HG02623 (cell line): ENCODE results near the gene COL5A1.
"Not testable (repeated sequence)": the region's sequence is repeated elsewhere in the genome, so short reads cannot be mapped to it uniquely, and the experiment has no call there.

Experiments
- ATAC-seq: cut with Tn5 transposase; IDR thresholded peaks from one replicate; pipeline ENCODE4 v1.9.1; 2021; ENCODE audit warnings: moderate library complexity; ENCODE audit not compliant: unreplicated experiment

COL5A1 gene

GRCh38 chr9:134690301-134690751 lies 48.7 kb downstream of the COL5A1 start:
- ATAC-seq: no peak

DNA sequence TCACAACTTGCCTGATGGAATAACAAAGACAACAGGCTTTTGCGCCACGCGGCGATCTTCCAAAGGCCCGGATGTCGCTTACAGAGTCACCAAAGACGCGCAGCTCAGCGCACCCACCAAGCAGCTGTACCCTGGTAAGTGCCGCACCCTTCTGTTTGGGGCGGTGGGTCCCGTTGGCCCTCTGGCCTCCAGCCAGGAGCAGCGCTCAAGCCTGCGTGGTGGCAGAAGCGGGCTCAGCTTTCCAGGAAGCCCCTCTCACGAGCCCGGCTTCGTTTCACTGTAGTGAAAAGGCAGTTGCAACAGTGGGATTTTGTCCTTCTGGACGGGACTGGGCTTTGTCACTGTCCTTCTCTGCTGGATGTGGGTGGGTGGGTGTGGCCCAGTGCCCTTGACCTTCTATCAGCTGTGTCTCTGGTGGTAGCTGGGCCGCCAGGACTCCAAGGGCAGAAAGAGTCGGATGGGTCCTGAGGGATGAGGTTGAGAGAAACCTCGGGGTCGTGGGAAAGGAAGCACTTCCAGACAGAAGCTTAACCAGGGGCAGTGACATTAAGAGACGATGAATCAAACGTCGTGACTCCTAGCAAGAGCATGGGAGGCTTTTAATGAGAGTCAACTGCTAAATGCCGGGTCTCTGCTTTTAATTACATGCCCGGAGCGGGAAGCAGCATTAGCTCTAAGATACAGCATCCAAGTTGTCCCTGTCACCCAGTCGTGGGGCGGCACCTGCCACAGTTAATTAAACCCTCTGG lies 49.5 kb downstream of the COL5A1 start:
- no peak for ATAC-seq

DNA sequence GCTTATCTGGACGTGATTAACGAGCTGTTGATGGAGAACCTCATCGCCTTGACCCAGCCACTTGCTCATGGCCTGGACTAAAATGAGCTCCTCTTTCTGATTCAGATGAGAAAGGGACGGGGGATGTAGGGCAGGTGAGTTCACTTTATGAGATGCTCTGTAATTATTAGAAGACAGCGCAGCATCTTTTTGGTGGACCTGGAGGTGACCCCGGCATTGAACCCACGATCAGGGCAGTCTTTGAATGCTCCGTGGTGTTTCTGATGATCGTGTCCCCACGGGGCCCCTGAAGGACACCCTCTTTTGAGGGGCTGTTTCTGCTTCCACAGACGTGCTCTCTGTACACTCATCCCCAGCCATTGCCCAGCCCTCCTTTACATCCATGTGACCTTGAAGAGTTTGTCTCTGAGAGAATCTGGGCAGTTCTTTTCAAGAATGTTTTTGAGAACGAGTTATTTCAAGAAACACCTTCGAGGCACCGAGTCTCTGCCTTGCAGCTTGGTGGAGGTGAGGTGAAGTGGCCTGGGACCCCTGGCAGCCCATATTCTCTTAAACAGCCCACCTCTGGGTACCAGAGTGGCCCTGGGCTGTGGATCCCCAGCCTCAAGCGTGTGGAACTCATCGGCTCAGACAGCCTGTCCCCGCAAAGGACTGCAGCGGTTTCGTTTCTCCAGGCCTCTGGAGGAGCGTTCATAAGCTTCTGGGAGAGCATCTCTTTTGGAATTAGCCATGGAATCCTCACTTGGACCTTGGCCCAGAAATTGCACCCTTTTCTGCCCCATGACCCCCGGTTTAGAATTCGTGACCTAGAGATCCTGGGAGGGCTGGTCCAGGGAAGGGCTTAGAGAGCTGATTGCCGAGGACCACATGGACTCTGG lies 50.3 kb downstream of the COL5A1 start:
- ATAC-seq: no peak

DNA sequence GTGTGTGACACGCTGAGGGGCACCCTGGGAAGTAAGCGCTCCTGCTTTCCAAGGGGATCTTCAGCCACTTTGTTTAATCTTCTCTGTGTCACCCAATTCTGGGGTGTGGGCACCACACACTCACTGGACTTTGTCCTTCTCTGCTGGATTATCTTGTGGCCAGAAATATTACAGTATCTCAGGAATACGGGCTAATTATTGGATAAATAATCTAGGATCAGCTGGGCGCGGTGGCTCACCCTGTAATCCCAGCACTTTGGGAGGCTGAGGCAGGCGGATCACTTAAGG lies 50.9 kb downstream of the COL5A1 start:
- ATAC-seq: no peak

DNA sequence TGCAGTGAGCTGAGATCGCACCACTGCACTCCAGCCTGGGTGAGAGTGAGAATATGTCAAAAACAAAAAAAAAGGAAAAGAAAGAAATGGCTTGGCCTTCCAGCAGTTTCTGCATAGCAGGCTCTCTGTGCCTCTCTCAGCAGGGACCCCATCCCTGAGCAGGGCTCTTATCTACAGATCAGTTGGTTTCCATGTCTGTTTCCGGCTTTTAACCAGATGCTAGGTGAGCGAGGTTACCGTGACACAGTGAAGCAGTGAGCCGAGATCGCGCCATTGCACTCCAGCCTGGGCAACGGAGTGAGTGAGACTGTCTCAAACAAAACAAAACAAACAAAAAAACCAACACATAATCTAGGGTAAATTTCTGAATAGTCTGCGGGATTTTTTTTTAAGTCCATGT lies 51.4 kb downstream of the COL5A1 start:
- ATAC-seq: no peak

DNA sequence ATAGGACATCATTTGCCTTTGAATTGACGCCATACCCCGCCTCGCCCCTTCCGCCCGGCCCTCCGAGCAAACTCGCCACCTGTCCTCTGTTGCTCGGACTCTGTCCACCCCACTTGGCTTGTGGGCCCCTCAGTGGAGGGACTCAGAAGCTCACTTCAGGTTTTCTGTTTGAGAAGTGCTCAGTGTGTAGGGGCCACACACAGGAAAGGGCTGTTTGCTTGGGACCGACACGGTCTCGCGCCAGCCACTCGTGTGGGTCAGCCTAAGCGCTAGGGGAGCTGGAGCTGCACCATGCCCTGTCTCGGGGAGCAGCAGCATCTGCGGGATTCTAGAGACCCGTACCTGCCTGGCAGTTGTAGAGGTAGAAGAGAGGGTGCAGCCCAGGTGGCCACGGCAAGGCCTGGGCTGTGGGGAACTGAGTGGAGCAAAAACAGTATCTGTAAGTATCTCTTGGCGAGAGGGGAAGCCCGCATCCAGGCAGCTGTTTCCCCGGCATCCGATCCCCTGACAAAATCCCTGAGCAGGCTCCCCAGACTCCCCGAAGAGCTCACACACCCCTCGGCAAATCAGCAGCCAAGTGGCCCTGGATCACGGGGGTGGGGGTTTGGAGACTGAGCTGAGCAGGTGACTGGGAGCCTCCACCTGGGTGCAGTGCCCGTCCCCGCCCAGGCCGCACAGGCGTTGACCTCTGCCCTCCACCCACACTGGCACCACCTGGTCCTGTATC lies 52.2 kb downstream of the COL5A1 start:
- no peak for ATAC-seq

- no peak for ATAC-seq
Observed at GRCh38 chr9:134694368-134694665, 52.7 kb downstream of the COL5A1 start.

DNA sequence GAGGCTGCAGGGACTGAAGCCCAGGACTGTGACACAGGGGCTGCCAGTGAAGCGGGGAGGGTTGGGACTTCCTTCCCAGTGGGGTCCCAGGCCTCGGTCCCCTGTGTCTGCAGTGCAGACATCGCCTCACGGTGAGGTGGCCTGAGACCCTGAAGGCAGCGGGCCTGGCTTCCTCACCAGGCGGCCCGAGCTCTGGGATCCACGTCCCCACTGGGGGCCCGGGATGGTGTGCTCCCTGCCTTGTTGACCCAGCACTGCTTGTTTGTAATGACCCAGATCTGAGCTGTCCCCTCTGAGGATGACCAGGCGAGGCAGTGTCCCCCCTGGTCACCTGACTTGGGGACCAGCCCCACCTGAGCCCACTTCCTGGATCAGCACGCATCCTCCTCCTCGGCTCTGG lies 53.1 kb downstream of the COL5A1 start:
- ATAC-seq: no peak

- ATAC-seq: no peak
Observed at GRCh38 chr9:134695144-134695543, 53.5 kb downstream of the COL5A1 start.

- no peak for ATAC-seq
Observed at GRCh38 chr9:134696433-134696832, 54.8 kb downstream of the COL5A1 start.

DNA sequence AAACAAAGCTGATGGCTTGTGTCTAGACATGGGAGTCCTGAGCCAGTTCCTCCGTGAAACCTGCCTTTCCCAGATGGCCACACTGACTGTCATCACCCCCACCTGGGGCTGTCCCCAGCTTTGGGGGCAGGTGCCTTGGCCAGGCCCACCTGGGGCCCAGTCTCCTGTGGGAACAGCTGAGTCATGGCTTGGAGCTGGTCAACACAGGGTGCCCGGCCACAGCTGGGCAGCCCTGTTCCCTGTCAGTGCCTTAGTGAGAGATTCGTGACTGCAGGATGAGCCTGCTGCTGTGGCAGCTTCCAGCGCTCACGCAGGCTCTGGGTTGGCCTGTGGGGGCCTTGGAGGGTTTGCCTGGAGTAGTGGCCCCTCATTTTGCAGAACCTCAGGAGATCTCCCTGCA lies 56.5 kb downstream of the COL5A1 start:
- no peak for ATAC-seq

DNA sequence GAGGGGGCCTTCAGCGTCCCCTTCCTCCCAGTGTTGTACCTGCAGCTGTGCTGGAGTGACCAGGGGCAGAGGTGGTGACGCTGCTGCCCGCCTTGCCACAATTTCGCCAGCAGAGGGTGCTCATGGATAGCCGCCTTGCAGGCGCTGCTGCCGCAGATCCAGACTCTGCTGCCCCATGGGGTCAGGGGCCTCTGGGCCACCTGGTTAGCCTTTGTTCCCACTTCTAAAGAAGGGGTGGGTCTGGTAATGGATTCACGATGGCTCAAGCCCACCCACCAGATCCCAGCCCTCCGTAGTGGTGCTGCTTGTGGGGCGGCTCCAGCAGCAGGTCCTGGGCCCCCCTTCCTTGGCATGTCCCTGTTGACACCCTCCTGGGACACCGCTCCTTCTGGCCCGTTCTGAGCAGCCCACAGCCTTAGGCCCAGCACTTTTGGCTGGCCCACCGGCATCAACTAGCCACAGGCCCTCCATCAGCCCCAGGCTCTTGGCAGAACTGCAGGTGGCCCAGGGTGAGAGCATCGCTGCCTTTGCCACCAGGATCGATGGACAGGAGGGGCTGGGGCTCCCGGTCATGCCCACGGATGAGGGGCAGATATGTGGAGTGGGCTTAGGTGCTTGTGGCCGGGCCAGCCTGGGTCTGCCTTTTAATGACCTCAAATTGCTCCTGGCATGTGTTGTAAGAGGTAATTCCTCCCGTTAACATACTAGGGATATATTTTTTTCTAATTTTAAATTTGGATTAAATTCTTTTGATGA lies 57.2 kb downstream of the COL5A1 start:
- no peak for ATAC-seq

DNA sequence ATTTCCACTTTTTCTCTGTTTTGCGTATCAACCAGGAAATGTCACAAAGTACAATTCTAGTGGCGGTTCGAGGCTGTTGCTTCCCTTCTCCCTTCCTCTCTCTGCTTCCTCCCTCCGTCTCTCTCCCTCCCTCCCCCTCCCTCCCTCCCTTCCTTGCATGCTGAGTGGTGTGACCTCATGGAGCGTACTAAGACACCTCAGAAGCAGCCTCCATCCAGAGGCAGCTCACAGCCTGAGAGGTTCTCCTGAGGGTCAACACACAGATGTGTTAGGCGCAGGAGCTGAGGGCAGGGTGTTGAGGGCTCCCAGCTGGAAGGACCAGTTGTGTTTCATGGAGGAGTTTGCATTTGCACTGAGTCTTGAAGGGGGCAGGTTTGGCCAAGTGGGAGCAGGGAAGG lies 57.7 kb downstream of the COL5A1 start:
- no peak for ATAC-seq

DNA sequence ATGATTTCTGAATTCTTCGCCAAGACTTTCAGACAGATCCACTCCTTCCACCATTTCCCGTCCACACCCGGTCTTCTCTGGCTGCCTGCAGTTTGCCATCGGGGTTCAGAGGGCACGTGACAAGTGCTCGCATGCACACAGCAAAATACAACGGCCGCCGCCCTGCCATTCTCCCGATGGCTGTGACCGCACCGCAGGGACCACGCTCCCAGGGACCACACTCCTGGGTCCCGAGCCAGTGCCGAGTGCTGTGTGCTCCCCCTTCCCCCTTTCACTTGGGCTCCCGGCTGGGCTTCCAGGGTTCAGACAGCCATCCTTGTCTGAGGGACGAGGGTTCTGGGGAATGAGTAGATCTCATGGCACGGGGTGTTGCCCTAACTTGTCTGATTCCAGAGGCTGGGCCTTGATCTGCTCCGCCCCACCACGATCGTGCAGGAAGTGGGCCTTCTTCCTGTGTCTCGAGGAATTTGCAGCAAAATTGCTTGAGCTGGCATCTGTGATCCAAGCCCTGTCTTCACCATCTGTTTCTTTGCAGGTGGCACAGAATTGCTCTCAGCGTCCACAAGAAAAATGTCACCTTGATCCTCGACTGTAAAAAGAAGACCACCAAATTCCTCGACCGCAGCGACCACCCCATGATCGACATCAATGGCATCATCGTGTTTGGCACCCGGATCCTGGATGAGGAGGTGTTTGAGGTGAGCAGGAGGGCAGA lies 59.2 kb downstream of the COL5A1 start:
- no peak for ATAC-seq

DNA sequence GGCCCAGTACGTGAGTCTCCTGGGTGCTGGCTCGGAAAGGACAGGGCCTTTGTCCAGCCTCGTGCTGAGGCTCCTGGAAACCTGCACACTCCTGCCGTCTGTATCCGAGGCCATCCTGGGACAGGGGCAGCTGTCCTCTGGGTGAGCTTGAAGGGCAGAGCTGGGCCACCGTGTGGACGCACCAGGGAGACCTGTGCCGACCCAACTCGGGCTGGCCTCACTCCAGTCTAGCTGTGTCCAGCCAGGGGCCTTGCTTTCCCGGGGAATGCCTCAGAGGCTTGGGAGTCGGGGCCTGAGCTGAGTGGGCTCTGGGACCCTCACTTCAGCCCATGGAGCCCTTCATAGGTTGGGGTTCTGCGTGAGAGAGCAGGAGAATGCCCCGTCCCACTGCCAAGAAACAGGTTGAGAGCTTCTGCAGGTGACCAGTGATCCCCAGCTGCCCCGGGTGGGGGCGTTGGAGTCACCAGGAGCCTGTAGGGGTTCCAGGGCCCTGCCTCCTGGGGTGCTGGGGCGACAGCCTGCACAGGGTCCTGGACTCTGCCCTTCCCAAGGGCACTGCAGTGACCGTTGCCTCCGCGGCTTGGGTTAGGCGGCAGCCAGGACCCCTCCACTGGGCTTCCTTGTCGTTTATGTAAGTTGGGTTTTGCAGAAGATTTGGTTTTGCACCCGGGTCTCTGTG lies 60.1 kb downstream of the COL5A1 start:
- ATAC-seq: no peak

- ATAC-seq: no peak
Observed at GRCh38 chr9:134702291-134702690, 60.7 kb downstream of the COL5A1 start.

- not testable (repeated sequence) for ATAC-seq
Observed at GRCh38 chr9:134703730-134704114, 62.1 kb downstream of the COL5A1 start.

DNA sequence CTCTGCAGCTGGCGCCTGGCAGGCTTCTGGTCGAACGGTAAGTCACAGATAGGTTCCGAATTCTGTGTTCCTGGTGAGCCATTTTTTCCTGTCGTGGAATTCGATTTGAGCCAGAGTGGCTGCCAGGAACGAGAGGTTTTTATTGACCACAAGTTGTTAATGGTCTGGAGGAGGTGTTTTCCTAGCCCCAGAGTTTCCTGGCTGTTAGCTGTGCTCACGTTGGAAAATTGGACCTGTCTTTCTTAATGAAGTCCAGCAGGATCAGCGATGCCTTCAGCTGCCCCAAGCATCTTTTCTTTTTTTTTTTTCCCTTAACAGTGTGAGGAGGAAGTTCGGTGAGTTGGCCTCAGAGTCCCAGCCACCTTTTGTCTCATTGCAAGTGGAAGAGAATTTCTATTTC lies 62.9 kb downstream of the COL5A1 start:
- no peak for ATAC-seq

- ATAC-seq: no peak
Observed at GRCh38 chr9:134705786-134706185, 64.2 kb downstream of the COL5A1 start.

DNA sequence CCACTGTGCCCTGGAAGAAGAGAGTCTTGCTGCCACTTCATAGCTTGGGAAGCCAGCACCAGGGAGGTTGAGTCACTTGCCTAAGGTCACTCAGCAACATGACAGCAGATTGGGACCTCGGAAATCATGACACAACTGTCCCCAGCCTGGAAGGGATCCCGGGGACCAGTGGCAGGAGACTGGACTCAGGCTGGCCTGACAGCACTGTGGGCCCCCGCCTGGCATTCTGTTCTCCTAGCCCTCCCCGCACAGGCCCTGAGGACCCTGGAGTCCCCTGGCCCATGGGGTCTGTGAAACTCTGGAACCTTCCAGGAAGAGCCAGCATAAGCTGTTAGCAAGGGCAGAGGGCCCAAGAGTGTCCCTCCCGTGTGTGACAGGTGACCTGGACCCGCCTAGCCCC lies 64.9 kb downstream of the COL5A1 start:
- ATAC-seq: no peak
